ENCODE data around the gene TMEM183A. TPM values are rescaled to one million over a fixed set of nuclear protein-coding genes. Genes with fewer than 3 reads are reported as not detected.

Gene TMEM183A
- total and polyA plus RNA-seq, 9 of the 15 experiments (the other 6 are each of a cell fraction or from before 2014, with no cell fraction given), result 23.4 to 190 (median 124) TPM

DNA sequence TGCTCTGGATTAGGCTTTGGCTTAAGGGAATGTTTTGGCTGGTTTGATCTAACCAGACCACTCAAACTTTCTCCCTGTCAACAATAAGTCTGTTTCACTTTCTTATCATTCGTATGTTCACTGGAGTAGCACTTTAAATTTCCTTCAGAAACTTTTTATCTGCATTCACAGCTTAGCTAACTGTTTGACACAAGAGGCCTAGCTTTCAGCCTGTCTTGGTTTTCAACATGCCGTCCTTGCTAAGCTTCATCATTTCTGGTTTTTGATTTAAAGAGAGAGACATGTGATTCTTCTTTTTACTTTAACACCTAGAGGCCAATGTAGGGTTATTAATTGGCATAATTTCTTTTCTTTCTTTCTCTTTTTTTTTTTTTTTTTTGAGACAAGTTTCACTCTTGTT is 25.2 kb upstream of the TMEM183A start (continued):
- TF ChIP-seq NR2C1 (IDR thresholded peaks at IDR 0.05) (no peak), NR2C1 (tag; IDR thresholded peaks at IDR 0.05) (no peak), DPF2 (IDR thresholded peaks at IDR 0.05) (peak; percentile 84), PTBP1 (IDR thresholded peaks at IDR 0.05; ENCODE audit: low read depth, low read length) (no peak), KLF6 (CRISPR knock-in tag; IDR thresholded peaks at IDR 0.05; ENCODE audit: borderline replicate concordance) (no peak), CBFA2T3 (IDR thresholded peaks at IDR 0.05) (peak; percentile 89), GABPA (tag; conservative IDR thresholded peaks at IDR 0.05; ENCODE audit: low read depth) (no peak), TEAD4 (IDR thresholded peaks at IDR 0.05; ENCODE audit: low read length) (peak; percentile 71), TEAD4 (CRISPR knock-in tag; IDR thresholded peaks at IDR 0.05; ENCODE audit: borderline replicate concordance) (no peak), EP300 (IDR thresholded peaks at IDR 0.05; ENCODE audit: low read length) (peak; percentile 59; the same call in 1 of the 2 replicates), TAF7 (tag; IDR thresholded peaks at IDR 0.05) (no peak), U2AF1 (optimal IDR thresholded peaks at IDR 0.05; ENCODE audit: low read depth, low read length) (no peak), TAL1 (IDR thresholded peaks at IDR 0.05) (peak; percentile 80), ZFX (CRISPR knock-in tag; IDR thresholded peaks at IDR 0.05) (peak; percentile 67), PML (IDR thresholded peaks at IDR 0.05; ENCODE audit: low read length) (peak; percentile 39; the same call in 1 of the 2 replicates), SRSF1 (IDR thresholded peaks at IDR 0.05; ENCODE audit: low read depth, low read length) (no peak), SOX6 (IDR thresholded peaks at IDR 0.05) (peak; percentile 52; the same call in 1 of the 2 replicates)
- TF ChIP-seq, protein P1, sequence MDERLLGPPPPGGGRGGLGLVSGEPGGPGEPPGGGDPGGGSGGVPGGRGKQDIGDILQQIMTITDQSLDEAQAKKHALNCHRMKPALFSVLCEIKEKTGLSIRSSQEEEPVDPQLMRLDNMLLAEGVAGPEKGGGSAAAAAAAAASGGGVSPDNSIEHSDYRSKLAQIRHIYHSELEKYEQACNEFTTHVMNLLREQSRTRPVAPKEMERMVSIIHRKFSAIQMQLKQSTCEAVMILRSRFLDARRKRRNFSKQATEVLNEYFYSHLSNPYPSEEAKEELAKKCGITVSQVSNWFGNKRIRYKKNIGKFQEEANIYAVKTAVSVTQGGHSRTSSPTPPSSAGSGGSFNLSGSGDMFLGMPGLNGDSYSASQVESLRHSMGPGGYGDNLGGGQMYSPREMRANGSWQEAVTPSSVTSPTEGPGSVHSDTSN (CRISPR knock-in tag; IDR thresholded peaks at IDR 0.05; ENCODE audit: low read depth), result no peak
- TF ChIP-seq, protein P1 (tag; conservative IDR thresholded peaks at IDR 0.05; ENCODE audit: low read depth), result peak; percentile 45
- TF ChIP-seq, protein P2, sequence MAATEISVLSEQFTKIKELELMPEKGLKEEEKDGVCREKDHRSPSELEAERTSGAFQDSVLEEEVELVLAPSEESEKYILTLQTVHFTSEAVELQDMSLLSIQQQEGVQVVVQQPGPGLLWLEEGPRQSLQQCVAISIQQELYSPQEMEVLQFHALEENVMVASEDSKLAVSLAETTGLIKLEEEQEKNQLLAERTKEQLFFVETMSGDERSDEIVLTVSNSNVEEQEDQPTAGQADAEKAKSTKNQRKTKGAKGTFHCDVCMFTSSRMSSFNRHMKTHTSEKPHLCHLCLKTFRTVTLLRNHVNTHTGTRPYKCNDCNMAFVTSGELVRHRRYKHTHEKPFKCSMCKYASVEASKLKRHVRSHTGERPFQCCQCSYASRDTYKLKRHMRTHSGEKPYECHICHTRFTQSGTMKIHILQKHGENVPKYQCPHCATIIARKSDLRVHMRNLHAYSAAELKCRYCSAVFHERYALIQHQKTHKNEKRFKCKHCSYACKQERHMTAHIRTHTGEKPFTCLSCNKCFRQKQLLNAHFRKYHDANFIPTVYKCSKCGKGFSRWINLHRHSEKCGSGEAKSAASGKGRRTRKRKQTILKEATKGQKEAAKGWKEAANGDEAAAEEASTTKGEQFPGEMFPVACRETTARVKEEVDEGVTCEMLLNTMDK (IDR thresholded peaks at IDR 0.05; ENCODE audit: borderline replicate concordance, insufficient read depth, low read depth, low read length, poor library complexity, severe bottlenecking), result no peak
- TF ChIP-seq, protein P3, sequence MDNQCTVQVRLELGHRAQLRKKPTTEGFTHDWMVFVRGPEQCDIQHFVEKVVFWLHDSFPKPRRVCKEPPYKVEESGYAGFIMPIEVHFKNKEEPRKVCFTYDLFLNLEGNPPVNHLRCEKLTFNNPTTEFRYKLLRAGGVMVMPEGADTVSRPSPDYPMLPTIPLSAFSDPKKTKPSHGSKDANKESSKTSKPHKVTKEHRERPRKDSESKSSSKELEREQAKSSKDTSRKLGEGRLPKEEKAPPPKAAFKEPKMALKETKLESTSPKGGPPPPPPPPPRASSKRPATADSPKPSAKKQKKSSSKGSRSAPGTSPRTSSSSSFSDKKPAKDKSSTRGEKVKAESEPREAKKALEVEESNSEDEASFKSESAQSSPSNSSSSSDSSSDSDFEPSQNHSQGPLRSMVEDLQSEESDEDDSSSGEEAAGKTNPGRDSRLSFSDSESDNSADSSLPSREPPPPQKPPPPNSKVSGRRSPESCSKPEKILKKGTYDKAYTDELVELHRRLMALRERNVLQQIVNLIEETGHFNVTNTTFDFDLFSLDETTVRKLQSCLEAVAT (IDR thresholded peaks at IDR 0.05), result peak in 1 of 2 experiments; percentile 14; a peak in 1 of 4 replicates
- TF ChIP-seq, protein P4, sequence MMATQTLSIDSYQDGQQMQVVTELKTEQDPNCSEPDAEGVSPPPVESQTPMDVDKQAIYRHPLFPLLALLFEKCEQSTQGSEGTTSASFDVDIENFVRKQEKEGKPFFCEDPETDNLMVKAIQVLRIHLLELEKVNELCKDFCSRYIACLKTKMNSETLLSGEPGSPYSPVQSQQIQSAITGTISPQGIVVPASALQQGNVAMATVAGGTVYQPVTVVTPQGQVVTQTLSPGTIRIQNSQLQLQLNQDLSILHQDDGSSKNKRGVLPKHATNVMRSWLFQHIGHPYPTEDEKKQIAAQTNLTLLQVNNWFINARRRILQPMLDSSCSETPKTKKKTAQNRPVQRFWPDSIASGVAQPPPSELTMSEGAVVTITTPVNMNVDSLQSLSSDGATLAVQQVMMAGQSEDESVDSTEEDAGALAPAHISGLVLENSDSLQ (IDR thresholded peaks at IDR 0.05), result peak; percentile 25; the same call in 1 of the 2 replicates
- TF ChIP-seq, protein P5, sequence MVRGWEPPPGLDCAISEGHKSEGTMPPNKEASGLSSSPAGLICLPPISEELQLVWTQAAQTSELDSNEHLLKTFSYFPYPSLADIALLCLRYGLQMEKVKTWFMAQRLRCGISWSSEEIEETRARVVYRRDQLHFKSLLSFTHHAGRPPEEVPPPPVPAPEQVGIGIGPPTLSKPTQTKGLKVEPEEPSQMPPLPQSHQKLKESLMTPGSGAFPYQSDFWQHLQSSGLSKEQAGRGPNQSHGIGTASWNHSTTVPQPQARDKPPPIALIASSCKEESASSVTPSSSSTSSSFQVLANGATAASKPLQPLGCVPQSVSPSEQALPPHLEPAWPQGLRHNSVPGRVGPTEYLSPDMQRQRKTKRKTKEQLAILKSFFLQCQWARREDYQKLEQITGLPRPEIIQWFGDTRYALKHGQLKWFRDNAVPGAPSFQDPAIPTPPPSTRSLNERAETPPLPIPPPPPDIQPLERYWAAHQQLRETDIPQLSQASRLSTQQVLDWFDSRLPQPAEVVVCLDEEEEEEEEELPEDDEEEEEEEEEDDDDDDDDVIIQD (CRISPR knock-in tag; IDR thresholded peaks at IDR 0.05), result no peak
